Hematopoietic multipotent progenitor cell treated with erythropoietin and hydrocortisone succinate and interleukin-3 and kit ligand, for 17 days (in vitro differentiated cells): ENCODE data around the gene FOCAD.

ENCODE experiments used
- DNase-seq: peaks from one replicate; pipeline ENCODE4 v3.0.0-alpha.2; 2015; ENCODE audit warnings: low spot score

FOCAD gene

DNA sequence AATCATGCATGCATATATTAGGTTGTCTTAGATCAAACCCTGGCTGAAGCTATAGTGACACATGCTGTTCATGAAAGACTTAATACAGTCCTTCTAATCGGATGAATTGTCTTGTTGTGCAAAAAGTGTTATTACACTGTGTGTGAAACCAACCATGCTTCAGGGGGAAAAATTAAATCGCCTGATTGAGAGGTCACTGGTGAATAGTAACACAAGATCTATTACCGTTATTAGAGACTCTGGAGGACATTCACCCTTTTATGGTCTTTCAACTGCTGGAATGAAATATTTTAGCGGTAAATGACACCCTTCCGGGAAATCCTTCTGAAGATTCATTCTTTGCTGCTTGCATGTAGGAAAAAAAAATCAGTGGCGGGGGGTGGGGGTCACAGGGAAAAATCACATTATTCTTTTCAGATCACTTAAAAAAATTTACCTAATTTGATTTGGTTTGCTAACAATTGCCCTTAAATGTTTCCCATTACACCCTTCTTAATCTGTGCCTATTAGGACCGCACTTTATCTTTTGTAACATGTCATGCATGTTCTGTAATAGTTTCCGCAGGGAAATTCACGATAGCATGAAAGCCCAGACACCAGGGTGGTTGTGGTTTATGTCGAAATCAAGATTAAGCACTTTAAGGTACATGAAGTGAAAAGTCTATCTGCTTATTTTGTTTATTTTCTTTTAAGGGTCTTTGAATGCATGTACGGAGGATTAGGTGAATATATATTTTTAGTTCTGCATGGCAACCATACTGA, 120.6 kb downstream of the FOCAD start:
- DNase-seq: no peak

DNA sequence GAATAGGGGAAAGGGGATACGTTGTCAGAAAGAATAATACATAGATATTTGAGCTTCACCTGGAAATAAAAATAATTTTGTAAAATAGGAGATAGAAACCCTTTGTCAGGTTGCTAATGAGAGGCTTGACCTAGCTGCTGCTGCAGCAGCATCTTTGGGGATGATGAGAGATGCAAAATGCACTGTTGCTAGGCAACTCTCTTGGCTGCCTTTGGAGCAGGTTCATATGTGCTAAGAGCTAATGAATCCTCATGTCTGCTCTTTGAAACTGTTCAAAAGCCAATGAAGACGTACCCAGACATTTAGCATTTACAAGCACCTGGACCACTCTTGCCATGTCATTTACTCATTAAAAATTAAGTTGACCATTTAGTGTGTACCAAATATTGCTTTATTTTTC, 121.7 kb downstream of the FOCAD start:
- no peak for DNase-seq

DNA sequence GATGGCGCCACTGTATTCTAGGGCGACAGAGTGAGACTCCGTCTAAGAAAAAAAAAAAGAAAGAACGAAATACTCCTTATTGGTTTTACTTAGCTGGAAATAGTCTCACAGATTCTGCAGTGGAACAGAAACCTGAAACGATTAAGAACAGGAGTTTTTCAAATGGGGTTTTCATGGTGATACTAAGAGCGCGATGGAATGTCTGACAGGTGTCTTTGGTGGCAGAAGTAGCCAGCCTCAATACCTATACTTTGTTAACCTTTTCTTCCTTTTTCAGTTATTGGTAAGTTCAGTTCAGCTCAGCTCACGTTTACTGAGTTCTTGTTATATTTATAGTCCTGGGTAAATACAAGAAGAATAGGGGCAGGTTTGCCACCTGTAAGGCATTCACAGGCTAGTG, 123.9 kb downstream of the FOCAD start:
- no peak for DNase-seq

DNA sequence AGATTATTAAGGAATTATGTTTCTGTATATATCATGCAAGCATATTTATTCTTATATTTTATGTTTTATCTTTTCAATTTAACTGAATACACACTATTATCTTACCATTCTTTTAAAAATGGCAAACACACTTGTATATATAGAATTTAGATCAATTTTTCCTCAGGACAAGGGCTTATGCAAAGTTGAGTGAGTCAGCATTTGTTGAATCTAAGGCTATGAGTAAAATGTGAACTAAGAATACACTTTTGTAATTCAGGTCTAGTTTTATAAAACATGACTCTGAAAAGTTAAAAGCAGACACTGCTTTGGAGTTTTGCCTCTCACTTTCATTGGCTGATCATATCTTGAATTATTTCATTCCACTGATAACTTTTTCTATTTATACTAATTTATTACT, 127.8 kb downstream of the FOCAD start:
- no peak for DNase-seq

DNA sequence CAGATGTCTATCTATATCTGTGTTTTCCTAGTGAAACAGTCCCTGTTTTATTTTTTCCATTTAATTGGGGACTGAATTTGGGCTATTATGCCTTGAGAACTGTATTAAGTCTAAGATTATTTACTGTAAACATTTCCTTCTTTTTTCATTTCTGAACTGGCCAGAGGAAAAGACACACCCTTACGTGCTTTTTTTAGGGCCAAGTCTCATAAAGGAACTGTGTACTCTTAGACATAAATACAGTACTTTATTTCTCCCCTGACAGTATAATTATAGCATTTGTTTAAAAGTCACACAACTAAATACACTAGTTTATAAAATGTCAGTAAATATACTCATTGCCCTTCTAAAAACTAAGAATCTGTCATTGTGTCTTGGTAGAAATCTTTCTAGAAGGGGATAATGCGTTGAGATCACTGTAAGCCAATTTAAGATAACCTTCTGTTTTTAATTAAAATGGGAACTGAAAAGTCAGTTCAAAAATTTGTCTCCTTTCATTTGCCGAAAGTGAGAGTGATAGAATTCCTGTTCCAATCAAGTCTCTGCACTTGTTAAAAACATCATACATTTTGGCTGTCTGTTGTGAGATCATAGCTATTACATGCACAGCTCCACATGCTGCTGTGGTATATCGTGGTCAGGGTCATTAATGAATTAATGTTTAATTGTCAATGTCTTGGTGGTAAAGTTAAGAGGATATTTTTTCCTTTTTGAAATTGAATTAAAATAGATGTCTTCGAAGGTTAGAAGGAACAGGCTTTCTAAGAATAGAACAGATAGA, 132.1 kb downstream of the FOCAD start:
- no peak for DNase-seq

DNA sequence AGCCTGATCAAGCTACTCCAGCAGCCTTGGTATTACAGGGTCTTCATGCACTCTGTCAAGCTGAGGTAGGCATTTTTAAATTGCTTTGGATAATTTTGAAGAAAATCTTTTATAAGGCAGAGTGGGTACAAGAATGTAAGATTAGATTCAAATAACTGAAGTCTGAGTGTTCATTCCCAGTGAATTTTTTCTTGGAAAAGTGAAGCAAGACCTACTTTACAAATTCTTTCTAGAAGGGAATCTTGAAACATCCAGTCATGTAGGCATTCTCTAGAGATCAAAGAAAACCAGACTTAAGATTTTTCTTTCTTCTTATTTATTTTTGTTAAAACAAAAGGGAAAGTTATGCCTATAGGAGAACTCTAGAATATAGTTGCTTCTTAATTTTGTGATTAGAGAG, 139.0 kb downstream of the FOCAD start:
- no peak for DNase-seq

DNA sequence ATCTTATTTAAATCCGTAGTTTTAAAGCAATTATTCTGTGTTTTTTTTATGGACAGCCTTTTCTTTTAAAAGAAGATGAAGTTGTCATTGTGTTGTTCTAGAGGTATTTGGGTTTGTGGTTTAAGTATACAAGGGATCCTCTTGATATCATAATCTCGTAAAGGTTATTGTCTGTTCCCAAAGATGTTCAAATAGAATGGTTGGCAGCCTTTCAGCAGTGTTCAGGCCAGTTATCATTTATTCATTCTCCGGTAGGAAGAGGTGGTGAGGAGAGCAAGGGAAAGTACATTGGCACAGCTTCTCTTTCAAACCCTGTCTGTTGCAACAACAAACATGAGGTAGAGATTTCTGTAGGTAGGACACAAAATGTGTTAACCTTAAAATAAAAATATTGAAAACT, 147.0 kb downstream of the FOCAD start:
- no peak for DNase-seq

DNA sequence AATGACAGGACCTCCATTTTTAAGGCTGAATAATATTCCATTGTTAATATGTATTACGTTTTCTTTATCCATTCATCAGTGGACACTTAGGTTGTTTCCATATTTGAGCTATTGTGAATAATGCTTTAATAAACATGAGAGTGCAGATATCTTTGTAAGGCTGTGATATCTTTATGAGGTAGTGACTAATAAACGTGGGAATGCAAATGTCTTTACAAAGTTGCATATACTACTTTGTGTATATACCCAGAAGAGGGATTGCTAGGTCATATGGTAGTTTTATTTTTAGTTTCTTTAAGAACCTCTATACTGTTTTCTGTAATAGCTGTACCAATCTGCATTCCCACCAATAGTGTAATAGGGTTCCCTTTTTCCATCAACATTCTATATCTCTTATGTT, 148.7 kb downstream of the FOCAD start:
- no peak for DNase-seq

DNA sequence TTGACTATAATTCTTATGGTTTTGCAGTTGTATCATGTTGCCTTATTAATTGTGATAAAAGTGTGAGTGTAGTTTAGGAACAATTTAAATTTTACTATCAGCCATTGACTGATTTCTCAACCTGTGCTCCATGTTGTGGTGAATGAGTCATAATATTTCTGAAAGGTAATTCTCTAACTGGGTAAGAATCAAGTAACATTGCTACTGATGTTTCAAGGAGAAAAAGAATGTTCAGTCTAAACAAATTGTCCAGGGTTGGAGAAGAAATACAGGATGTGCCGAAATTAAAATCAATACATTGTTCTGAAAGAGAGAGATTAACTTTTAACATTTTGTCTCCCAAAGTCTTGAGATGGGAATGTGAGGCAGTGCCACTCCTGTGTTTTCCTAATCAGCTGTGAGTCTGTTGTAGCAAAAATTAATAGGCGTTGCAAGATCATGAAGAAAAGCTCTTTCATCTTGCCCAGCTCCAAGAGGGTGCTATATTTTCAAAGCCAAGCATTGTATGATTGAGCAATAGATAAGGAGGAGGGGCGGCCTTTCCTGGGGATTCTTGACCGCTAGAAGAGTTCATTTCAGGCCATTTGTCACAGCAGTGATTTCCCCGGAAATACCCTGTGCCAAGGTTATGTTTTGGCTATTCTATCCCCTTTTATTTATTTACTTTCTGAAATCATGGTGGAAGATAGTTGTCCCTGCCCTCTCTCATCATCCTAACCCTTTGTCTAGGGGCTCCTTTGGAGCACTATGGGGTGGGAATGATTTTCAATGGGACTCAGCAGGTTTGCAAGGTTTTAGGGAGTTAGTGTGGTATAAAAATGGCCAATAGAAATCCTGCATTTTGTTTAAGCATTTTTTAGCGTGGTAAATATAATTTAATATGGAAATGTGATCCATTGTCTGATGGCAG, 151.6 kb downstream of the FOCAD start:
- no peak for DNase-seq

DNA sequence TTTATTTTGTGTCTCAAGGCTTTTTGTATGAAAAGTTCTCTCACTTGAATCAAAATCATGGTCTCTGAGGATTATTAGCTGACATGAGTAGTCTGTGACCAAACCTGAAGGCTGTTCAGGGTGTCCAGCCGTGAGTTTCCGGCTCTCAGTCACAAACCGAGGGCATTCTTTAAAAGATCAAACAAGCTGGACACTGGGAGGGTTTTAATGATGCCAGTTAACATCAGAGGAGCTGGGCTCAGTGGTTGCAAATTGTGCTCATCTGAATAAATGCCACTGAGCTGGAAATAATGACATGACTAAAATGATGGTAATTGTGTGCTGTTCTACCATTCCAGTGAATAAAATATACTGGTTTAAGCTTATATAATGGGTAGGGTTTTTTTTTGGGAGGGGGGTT, 153.1 kb downstream of the FOCAD start:
- no peak for DNase-seq

DNA sequence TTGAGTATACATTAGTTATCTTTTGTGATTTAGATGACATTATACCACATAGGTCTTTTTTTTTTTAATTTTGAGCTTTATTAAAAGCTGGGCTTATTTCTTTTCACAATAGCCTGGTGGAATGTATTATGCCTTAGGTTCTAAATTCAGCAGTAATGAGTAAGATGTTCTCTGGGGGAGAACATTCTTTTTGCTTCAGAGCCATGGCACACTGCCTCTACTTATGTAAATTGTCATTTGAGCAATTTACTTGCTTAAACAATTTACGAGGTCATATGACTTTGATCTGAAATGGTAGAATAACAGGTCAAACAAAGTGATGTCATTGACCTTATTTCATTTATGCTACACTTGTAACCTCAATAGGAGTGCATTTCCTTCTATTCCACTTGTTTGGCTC, 154.2 kb downstream of the FOCAD start:
- no peak for DNase-seq

DNA sequence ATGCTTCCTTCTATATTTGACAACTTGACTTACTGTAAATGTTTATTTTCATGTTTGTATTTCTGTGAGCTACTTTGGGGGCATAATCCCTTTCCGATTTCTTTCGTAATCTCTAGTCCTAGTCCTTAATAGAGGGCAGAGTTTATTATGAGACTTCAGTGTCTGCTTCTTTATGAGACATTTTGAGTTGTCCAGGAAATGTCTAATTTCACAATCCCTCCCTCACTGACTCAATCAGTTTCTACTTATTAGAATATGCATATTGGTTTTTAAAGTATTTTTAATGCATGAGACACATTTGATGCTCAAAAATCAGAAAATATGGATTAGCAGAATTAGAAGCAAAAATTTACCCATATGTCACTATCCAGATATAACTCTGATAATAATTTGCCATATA, 160.9 kb downstream of the FOCAD start:
- DNase-seq: no peak

DNA sequence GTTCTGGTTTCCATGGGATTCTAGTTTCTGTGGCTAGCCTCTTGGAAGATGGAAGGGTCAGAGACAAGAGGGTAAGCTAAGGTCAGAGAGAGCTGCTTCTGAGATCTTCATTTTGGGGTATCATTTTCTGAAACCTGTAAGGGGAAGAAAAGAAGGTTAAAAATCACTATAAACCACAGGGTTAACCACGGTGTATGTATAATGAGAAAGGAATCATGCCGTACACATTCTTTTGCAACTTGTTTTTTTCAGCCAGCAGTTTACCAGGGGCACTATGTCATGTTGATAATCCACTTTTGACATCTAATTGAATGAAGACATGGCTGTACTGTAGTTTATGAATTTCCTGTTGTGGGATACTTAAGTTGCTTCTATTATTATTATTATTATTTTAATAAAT, 164.4 kb downstream of the FOCAD start:
- DNase-seq: no peak

DNA sequence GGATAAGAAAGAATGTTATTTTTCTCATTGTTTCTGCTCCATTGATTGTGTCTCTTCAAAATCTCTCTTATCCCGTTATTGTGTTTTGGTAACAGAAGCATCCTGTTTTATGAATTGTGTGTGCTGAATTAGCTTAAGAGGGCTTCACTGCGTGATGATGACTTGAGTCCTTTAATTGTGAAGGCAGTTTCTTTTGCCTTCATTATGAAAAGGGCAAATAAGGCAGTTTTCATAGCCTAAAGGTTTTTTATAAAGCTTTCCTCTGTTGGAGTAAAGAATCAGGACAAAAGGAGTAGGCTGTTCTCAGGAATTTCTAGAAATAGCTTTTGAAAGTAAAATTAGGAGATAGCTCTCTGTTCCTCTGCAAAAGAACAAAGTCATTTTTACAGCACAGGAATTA, 169.8 kb downstream of the FOCAD start:
- no peak for DNase-seq

DNA sequence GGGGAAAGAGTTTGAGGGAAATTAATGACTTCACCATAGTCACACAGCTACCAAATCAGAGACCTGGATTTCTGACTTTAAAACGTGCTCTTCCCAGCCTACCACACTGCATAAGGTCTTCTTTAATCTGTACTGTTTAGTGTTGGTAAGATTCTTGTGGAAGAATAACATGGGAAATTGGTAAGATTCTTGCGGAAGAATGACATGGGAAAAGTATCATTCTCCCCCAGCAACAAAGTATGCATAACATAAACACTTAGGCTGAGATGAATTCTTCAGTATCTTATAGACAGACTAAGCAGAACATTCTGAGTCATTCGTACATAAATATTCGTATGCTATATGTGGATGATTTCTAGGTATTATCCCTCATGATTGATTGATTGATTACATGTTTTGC, 170.4 kb downstream of the FOCAD start:
- no peak for DNase-seq

DNA sequence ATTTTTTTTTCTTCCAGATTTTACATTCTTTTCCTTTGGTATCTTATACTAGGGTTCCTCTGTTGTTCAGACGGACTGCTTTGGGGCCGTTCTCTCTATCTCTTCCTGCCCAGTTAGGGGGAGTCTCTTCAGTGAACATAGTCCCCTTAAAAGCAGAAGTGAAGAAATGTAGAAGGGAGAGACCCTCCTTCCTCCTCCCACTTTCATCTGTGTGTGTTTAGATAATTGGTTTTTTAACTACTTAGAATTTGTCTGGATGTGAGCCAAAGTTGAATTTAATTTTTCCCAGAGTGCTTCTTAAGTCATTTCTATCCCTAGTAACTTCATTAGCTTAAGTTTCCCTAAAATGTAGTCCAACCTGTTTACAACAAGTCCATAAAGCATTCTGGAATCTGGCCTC, 179.9 kb downstream of the FOCAD start:
- no peak for DNase-seq

DNA sequence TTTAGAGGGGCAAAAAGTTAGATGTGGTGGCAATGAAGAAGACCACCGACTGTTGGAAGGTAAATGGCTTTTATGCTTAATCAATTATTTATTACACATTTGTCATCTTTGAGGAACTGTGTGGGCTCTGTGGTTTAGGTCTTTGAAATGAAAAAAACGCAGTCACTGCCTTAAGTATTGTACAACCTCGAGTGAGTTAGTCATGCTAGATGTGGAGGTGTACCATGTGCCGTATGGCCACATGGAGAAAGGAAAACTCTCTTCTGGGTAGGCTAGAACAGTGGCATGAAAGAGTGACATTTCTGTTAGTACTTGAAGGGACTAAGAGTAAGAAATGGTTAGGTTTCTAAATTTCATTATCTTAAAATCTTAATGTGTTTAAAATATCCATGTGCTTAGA, 181.3 kb downstream of the FOCAD start:
- no peak for DNase-seq

DNA sequence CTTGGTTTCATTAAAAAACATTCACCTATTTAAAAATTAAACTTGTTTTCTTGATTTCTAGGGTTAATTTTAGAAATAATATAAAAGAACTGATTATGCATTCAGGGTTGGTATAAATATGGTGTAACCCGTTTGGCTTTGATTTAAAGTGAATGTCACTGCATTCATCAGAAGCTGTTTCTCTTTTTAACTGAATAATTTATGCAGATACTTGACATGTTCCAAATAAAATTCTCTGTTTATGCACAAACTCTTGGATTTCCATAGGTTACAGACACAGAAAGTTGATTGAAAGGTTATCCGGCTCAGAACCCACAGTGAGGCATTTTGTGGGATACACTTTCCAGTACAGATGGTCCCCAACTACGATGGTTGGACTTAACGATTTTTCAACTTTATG, 186.1 kb downstream of the FOCAD start:
- DNase-seq: no peak

DNA sequence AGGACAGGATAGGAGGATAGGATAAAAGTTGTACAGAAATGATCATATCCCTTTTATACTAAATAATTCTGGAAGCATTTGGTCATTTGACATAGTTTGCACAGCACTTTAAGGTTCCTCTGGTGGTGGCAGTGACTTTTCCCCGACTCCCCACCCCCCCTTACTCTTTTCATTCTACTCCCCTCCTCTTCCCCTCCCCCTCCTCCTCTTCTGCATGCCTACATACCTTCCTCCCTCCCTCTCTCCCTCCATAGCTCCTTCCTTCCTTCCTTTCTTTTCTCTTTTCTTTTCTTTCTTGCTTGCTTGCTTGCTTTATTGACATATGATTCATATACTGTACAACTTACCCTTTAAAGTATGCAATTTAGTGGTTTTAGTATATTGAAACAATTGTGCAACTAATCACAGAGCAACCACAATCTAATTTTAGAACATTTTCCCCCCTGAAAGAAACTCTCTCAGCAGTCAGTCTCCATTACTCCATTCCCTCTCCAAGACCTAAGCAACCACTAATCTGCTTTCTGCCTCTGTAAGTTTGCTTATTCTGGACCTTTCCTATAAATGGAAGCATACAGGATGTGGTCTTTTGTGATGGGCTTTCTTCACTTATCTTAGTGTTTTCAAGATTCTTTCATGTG, 188.4 kb downstream of the FOCAD start:
- no peak for DNase-seq

DNA sequence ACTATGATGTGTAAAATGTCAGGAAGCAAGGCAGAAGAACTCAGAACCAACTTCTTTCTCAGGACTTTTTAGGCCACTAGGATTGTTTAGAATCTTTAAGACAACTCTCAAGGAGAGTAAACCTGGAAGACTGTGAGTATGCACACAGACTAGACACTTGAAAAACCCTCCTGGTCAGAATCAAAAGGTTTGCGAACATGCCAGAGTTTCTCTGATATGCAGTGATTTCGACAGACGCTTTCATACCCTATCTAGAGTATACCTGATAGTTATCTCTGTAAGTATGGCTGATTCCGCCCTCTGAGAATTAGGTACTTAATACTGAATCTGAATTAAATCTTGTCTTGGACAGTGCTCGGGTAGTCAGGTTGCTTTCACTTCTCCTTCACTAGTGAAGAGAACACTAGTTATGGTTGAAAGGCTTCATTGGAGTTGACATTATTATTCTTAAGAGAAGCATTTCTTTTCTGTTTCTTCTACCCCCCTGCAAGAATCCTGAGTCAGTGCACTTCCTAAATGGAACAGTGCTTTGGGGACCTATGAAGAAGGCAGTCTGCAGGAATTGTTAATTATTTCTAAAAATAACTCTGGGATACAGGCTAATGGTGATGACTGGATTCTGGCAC, 189.3 kb downstream of the FOCAD start:
- DNase-seq: no peak

DNA sequence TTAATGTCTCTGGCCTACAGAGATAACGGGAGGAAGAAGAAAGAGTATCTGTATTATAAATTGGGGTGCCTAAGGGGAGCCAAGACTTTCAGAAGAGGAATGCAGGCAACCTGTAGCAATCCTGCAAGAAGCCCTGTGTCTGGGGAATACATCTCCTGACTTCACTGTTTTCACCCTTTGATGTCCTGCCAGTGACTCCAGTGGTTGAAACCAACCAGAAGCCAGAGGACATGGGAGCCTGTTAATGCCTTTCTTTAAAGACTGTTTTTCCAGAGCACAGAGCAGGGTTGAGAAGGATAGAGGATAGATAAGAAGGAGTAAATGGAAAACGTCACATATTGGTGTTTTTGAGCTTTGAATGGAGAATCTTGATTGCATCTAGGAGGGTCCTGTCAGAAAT, 196.2 kb downstream of the FOCAD start:
- DNase-seq: no peak

DNA sequence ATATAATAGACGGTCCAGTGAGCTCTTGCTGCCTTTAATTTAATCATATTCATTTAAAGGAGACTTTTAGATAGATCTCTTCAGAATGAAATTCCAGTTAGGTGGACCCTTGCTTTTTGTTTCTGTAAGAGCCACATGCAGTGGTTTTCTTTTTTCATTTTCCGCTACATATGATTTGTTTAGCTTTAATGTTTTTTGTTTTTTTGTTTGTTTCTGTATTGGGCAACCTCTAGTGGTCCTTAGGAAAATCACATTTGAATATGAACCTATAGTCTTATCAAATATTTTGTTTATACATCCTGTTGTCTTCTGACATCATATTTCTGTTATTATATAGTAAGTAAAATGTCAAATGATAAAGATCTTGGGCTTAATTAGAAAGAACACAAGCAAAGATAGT, 196.6 kb downstream of the FOCAD start:
- no peak for DNase-seq
